ENCODE measurements around the gene GNPDA2. TPM values are rescaled to one million over a fixed set of nuclear protein-coding genes. Genes with fewer than 3 reads are reported as not detected.

Gene GNPDA2
- total RNA-seq, 1 donor from 2014 or later = 21.3 TPM

DNA sequence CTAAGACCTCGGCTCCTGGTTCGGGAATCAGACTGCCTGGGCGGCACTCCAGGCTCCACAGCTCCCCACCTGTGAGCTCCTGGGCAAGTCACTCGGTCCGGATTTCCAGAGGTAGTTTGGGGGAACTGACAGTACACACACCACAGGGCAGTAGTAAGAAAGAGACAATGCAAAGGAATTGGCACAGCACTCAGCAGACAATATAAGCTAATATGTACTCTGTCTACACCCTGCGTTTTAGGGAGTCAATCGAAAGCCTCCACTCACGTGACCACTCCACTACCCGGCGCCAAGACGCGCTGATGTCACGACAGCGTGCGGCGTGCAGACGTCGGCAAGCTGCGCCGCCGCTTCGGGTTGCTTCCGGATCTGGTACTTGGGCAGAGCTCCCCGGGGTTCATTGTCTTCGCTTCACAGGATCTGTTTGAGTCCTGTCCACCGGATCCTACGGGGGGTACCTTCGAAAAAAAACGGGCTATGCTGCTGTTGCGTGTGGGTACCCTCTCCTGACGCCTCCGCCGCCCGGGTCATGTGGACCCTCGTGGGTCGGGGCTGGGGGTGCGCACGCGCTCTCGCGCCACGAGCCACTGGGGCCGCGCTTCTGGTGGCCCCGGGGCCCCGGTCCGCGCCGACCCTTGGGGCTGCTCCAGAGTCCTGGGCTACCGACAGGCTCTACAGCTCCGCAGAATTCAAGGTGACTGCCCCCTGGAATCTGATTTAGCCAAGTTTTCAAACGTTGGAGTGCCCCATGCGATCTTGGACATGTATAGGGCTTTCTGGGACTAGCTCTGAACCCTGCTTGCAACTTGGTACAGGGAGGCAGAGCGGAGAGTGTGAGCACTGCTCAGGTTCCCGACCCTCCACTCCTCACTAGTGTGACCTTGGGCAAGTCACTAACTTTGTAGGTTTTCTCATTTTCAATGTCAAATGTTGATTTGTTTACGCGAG, 48.0 kb downstream of the GNPDA2 start, which contains the start of gene GUF1:
GUF1 (plus strand) TSS at position 327 of the 948 bp plus-strand sequence; CDS start at position 530, 203 bp downstream.
- Histone ChIP-seq H3K27me3 (ENCODE audit: control insufficient read depth, insufficient read depth, low read length) (no peaks in the 10 kb centered on the region), H3K36me3 (ENCODE audit: control insufficient read depth, insufficient read depth, low read length) (no peaks in the 10 kb centered on the region), H3K4me3 (ENCODE audit: low read depth, low read length) (peak within 1 kb of the TSS; percentile 68)
- TF ChIP-seq, protein P1, sequence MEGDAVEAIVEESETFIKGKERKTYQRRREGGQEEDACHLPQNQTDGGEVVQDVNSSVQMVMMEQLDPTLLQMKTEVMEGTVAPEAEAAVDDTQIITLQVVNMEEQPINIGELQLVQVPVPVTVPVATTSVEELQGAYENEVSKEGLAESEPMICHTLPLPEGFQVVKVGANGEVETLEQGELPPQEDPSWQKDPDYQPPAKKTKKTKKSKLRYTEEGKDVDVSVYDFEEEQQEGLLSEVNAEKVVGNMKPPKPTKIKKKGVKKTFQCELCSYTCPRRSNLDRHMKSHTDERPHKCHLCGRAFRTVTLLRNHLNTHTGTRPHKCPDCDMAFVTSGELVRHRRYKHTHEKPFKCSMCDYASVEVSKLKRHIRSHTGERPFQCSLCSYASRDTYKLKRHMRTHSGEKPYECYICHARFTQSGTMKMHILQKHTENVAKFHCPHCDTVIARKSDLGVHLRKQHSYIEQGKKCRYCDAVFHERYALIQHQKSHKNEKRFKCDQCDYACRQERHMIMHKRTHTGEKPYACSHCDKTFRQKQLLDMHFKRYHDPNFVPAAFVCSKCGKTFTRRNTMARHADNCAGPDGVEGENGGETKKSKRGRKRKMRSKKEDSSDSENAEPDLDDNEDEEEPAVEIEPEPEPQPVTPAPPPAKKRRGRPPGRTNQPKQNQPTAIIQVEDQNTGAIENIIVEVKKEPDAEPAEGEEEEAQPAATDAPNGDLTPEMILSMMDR (IDR thresholded peaks at IDR 0.05; ENCODE audit: insufficient read depth, low read length, poor library complexity, severe bottlenecking) = no peak
- peak; percentile 60 for DNase-seq (ENCODE audit: low read depth)

DNA sequence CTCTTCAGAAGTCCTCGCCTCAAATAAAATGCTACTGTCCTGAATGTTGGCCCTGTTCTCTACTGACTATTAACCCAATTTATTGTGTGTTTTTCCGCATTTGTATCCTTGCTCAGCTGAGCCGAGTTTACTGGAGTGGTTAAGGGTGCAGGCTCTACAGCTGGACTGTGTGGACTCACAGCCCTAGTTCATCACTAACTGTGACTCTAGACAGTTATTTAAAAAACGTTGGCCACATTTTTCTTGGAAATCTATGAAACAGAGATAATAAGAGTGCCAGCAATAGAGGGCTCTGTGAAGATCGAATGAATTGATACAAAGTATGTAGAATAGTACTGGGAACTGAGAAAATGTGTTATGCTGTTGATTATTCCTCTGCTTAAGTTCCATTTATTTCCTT, 51.0 kb downstream of the GNPDA2 start:
- H3K4me3 ChIP-seq (ENCODE audit: low read depth, low read length) = no peak overlapping the region
- TF ChIP-seq, protein P1 (IDR thresholded peaks at IDR 0.05; ENCODE audit: insufficient read depth, low read length, poor library complexity, severe bottlenecking) = no peak
- no peaks in the 10 kb centered on the region for H3K36me3 ChIP-seq (ENCODE audit: control insufficient read depth, insufficient read depth, low read length)
- no peak for DNase-seq (ENCODE audit: low read depth)
- H3K27me3 ChIP-seq (ENCODE audit: control insufficient read depth, insufficient read depth, low read length) = no peaks in the 10 kb centered on the region

DNA sequence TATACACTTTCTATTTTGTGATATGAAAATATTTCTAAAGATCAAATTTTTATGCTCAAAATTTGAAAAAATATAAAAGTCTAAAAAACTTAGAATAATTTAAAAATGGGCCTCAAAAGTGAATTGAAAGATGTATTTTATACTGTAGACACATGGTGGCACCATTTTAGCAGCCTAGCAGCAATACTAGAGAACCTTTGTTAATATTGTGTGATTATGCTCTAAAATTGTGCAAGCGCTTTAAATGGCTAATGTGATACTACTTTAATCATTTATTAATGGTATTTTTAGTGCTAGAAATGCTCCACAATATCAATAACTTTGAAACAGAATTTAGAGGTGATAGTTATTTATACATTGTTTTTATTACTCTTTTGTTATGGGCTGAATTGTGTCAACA, 51.9 kb downstream of the GNPDA2 start:
- H3K27me3 ChIP-seq (ENCODE audit: control insufficient read depth, insufficient read depth, low read length) = no peaks in the 10 kb centered on the region
- no peak overlapping the region for H3K4me3 ChIP-seq (ENCODE audit: low read depth, low read length)
- TF ChIP-seq, protein P1 (IDR thresholded peaks at IDR 0.05; ENCODE audit: insufficient read depth, low read length, poor library complexity, severe bottlenecking) = no peak
- H3K36me3 ChIP-seq (ENCODE audit: control insufficient read depth, insufficient read depth, low read length) = no peaks in the 10 kb centered on the region
- no peak for DNase-seq (ENCODE audit: low read depth)

DNA sequence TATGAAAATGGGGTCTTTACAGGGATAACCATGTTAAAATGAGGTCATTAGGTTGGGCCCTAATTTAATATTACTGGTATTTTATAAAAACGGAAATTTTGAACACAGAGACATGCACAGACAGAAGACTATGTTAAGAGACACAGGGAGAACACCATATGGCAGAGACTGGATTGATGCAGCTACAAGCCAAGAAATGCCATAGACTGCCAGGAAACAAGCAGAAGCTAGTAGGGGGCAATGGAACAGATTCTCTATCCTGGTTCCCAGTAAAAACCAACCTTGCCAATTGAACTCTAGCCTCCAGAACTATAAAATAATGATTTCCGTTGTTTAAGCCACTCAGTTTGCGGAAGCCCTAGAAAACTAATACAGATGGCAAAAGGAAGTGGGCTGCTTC, 54.7 kb downstream of the GNPDA2 start:
- TF ChIP-seq, protein P1 (IDR thresholded peaks at IDR 0.05; ENCODE audit: insufficient read depth, low read length, poor library complexity, severe bottlenecking) = no peak
- H3K27me3 ChIP-seq (ENCODE audit: control insufficient read depth, insufficient read depth, low read length) = no peaks in the 10 kb centered on the region
- no peak for DNase-seq (ENCODE audit: low read depth)

DNA sequence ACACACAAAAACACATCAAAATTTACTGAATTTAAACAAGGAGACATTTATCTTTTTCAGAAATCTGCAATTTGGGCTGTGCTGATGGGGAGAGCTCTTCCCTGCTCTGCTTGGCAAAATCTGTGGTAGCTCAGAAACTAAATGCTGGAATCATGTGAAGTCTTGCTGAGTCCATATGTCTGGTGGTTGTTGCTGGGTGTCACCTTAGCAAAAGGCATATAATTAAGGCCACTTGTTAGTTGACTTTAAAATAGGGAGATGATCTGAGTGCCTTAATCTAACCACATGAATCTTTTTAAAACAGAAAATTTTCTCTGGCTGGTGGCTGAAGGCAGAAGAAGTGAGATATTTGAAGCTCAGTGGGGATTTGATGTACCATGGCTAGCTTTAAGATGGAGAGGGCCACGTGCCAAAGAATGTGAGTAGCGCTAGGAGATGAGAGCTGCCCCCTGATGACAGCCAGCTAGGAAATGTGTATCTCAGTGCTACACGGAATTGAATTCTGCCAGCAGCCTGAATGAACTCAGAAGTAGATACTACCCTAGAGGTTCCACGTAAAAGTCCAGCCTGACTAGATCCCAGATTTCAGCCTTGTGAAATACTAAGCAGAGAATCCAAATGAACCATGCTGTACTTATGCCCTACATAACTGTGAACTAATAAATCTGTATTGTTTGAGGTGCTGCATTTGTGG, 55.7 kb downstream of the GNPDA2 start:
- H3K4me3 ChIP-seq (ENCODE audit: low read depth, low read length) = no peak overlapping the region
- DNase-seq (ENCODE audit: low read depth) = no peak
- no peaks in the 10 kb centered on the region for H3K36me3 ChIP-seq (ENCODE audit: control insufficient read depth, insufficient read depth, low read length)
- H3K27me3 ChIP-seq (ENCODE audit: control insufficient read depth, insufficient read depth, low read length) = no peaks in the 10 kb centered on the region
- TF ChIP-seq, protein P1 (IDR thresholded peaks at IDR 0.05; ENCODE audit: insufficient read depth, low read length, poor library complexity, severe bottlenecking) = no peak

More for the DNA sequence above, 54.7 kb downstream of the GNPDA2 start:
- Histone ChIP-seq H3K4me3 (ENCODE audit: low read depth, low read length) (no peak overlapping the region), H3K36me3 (ENCODE audit: control insufficient read depth, insufficient read depth, low read length) (no peaks in the 10 kb centered on the region)
